K562 (cell line): ENCODE results near the gene DNAJC12. TPM values are rescaled to one million over a fixed set of nuclear protein-coding genes. Genes with fewer than 3 reads are reported as not detected.
A peak's percentile ranks its signal among the peaks of the same experiment; 100 is the strongest.

Experiments
- ELF1 ChIP-seq: fragments of 200-800 bp; sonication (Bioruptor generic); IDR thresholded peaks from 2 replicates; pipeline ENCODE4 v1.6.1; 2016; ENCODE audit warnings: missing genetic modification characterization, missing compliant biosample characterization
- ELF2 ChIP-seq: fragments of 250-450 bp; sonication (Bioruptor Pico); IDR thresholded peaks from 2 replicates; pipeline ENCODE4 v1.5.0; 2021; ENCODE audit warnings: mild to moderate bottlenecking
- ETV5 ChIP-seq: sonication (generic); formaldehyde crosslinking; IDR thresholded peaks from 2 replicates; pipeline ENCODE4 v1.4.0; 2020; ENCODE audit warnings: low read depth, mild to moderate bottlenecking, missing genetic modification reagents
- GABPA ChIP-seq: fragments of 200-800 bp; sonication (Bioruptor generic); conservative IDR thresholded peaks from 2 replicates; pipeline ENCODE4 v1.6.1; 2016; ENCODE audit warnings: low read depth, missing genetic modification characterization, missing compliant biosample characterization
- HNRNPLL ChIP-seq: fragments of 200-400 bp; formaldehyde crosslinking; IDR thresholded peaks from 2 replicates; pipeline ENCODE4 v1.6.1; 2017; ENCODE audit warnings: low read length, low read depth, mild to moderate bottlenecking; ENCODE audit not compliant: poor library complexity, severe bottlenecking
- KDM1A ChIP-seq, 2 experiments: fragments of 450-650 bp; IDR thresholded peaks; 2 replicates each; pipeline ENCODE4 v1.6.1; 2016; ENCODE audit warnings: mild to moderate bottlenecking in 2 of 2
- PCBP1 ChIP-seq: fragments of 200-400 bp; formaldehyde crosslinking; IDR thresholded peaks from 2 replicates; pipeline ENCODE4 v1.6.1; 2018; ENCODE audit warnings: mild to moderate bottlenecking, low read depth, low read length; ENCODE audit not compliant: poor library complexity, severe bottlenecking
- PHTF2 ChIP-seq: fragments of 250-450 bp; sonication (Bioruptor Pico); IDR thresholded peaks from 2 replicates; pipeline ENCODE4 v1.5.0; 2021; ENCODE audit warnings: mild to moderate bottlenecking
- ZNF134 ChIP-seq: fragments of 250-450 bp; sonication (Bioruptor Pico); conservative IDR thresholded peaks from 2 replicates; pipeline ENCODE4 v1.4.0; 2020
- ZNF175 ChIP-seq: fragments of 200-800 bp; sonication (Bioruptor generic); IDR thresholded peaks from 2 replicates; pipeline ENCODE4 v1.6.1; 2016; ENCODE audit warnings: low read depth, mild to moderate bottlenecking, missing genetic modification characterization, missing compliant biosample characterization
- ZNF212 ChIP-seq: fragments of 450-650 bp; formaldehyde crosslinking; IDR thresholded peaks from 2 replicates; pipeline ENCODE4 v1.4.0; 2020; ENCODE audit warnings: mild to moderate bottlenecking
- ZNF583 ChIP-seq: fragments of 250-450 bp; sonication (Bioruptor Pico); IDR thresholded peaks from 2 replicates; pipeline ENCODE4 v1.4.0; 2020
- polyA plus RNA-seq, 8 experiments: library from polyadenylated mRNA; depleted of rRNA in 4 of 8; stranded (reverse) in 5 of 8; unstranded in 3 of 8; fragments of >200 nt; fragmentation: Nextera tagmentation in 2 of 8; fragmentation: Illumina TruSeq in 1 of 8; extraction: Ambion mirVana in 2 of 8; extraction: Trizol in 1 of 8; gene quantifications; 2 replicates each; pipeline versions ENCODE4 v1.2.1 to v1.2.3, GENCODE V29; 2011 to 2014; ENCODE audit warnings: inconsistent platforms in 1 of 8, missing spikeins in 1 of 8
- total RNA-seq, 7 experiments: library from RNA; depleted of rRNA in 6 of 7; stranded (reverse); fragments of >200 nt in 6 of 7; fragmentation: Illumina TruSeq in 2 of 7; extraction: Trizol in 2 of 7; gene quantifications; 2 replicates each; pipeline versions ENCODE4 v1.2.1 to v1.2.3, GENCODE V29; 2011 to 2021; ENCODE audit warnings: low replicate concordance in 1 of 7
- TF ChIP-seq, protein P1 (sequence below): fragments of 200-400 bp; formaldehyde crosslinking; IDR thresholded peaks from 2 replicates; pipeline ENCODE4 v1.6.1; 2017; ENCODE audit warnings: mild to moderate bottlenecking, low read depth, low read length, moderate library complexity
- TF ChIP-seq, protein P2 (sequence below), 2 experiments: fragments of 200-800 bp in 1 of 2; sonication (Bioruptor generic) in 1 of 2; sonication (generic) in 1 of 2; formaldehyde crosslinking in 1 of 2; IDR thresholded peaks in 1 of 2; conservative IDR thresholded peaks in 1 of 2; 2 replicates each; pipeline versions ENCODE4 v1.5.0 to v1.6.1; 2016 to 2020; ENCODE audit warnings: missing compliant biosample characterization in 1 of 2, missing genetic modification characterization in 1 of 2, missing genetic modification reagents in 1 of 2
- TF ChIP-seq, protein P3 (sequence below), 2 experiments: fragments of 450-650 bp; IDR thresholded peaks; 2 replicates each; pipeline ENCODE4 v1.6.1; 2016
- TF ChIP-seq, protein P4 (sequence below): IDR thresholded peaks from 2 replicates; pipeline ENCODE4 v1.6.1; 2016; ENCODE audit warnings: missing genetic modification characterization, missing compliant biosample characterization

DNAJC12 gene
- total and polyA plus RNA-seq, 9 of the 15 experiments (the other 6 are each of a cell fraction or from before 2014, with no cell fraction given): 7.4 to 95.9 (median 68.5) TPM

DNA sequence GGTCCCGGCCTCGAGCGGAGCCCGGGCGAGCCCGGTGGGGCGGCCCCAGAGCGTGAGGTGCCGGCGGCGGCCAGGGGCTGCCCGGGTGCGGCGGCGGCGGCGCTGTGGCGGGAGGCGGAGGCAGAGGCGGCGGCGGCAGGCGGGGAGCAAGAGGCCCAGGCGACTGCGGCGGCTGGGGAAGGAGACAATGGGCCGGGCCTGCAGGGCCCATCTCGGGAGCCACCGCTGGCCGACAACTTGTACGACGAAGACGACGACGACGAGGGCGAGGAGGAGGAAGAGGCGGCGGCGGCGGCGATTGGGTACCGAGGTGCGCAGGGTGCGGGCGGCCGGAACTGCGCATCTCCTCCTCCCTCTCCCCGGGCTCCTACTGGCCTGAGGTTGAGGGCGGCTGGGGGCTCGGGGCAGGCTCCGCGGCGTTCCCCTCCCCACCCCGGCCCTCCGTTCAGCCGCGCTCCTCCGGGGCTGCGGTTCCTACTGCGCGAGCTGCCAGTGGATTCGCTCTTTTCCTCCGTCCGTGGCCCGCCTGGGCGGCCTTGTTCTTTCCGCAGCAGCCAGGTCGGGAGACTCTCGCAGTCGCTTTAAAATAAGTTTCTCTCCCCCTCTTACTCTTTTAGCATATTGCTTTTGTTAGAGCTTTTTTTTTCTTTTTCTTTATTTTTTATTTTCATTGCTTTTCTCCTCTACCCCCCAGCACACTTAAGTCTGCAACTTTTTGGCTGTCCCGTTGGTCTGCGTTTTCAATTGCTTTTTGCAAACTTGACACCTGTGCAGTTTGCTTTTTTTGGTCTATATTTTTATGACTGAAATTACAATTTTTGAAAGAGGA is 47.1 kb upstream of the DNAJC12 start (continued):
- TF ChIP-seq, protein P1, sequence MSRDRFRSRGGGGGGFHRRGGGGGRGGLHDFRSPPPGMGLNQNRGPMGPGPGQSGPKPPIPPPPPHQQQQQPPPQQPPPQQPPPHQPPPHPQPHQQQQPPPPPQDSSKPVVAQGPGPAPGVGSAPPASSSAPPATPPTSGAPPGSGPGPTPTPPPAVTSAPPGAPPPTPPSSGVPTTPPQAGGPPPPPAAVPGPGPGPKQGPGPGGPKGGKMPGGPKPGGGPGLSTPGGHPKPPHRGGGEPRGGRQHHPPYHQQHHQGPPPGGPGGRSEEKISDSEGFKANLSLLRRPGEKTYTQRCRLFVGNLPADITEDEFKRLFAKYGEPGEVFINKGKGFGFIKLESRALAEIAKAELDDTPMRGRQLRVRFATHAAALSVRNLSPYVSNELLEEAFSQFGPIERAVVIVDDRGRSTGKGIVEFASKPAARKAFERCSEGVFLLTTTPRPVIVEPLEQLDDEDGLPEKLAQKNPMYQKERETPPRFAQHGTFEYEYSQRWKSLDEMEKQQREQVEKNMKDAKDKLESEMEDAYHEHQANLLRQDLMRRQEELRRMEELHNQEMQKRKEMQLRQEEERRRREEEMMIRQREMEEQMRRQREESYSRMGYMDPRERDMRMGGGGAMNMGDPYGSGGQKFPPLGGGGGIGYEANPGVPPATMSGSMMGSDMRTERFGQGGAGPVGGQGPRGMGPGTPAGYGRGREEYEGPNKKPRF: no peak
- TF ChIP-seq ELF1 (tag): 0 out of 2 replicates have a peak, but pooled peaks have one; percentile 25
- TF ChIP-seq HNRNPLL: peak; percentile 75
- TF ChIP-seq ELF2 (CRISPR knock-in tag): no peak
- 0 out of 2 replicates have a peak, but pooled peaks have one; percentile 42 for TF ChIP-seq ZNF583 (CRISPR knock-in tag)
- no peak for TF ChIP-seq KDM1A (IDR thresholded peaks at IDR 0.05)
- 0 out of 2 replicates have a peak, but pooled peaks have one; percentile 44 for TF ChIP-seq ZNF175 (CRISPR knock-in tag)
- TF ChIP-seq, protein P2, sequence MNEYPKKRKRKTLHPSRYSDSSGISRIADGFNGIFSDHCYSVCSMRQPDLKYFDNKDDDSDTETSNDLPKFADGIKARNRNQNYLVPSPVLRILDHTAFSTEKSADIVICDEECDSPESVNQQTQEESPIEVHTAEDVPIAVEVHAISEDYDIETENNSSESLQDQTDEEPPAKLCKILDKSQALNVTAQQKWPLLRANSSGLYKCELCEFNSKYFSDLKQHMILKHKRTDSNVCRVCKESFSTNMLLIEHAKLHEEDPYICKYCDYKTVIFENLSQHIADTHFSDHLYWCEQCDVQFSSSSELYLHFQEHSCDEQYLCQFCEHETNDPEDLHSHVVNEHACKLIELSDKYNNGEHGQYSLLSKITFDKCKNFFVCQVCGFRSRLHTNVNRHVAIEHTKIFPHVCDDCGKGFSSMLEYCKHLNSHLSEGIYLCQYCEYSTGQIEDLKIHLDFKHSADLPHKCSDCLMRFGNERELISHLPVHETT (CRISPR knock-in tag; conservative IDR thresholded peaks at IDR 0.05 in 1 of 2, IDR thresholded peaks at IDR 0.05 in 1 of 2): peak in 1 of 2 experiments; percentile 87; a peak in 2 of 4 replicates
- TF ChIP-seq, protein P3, sequence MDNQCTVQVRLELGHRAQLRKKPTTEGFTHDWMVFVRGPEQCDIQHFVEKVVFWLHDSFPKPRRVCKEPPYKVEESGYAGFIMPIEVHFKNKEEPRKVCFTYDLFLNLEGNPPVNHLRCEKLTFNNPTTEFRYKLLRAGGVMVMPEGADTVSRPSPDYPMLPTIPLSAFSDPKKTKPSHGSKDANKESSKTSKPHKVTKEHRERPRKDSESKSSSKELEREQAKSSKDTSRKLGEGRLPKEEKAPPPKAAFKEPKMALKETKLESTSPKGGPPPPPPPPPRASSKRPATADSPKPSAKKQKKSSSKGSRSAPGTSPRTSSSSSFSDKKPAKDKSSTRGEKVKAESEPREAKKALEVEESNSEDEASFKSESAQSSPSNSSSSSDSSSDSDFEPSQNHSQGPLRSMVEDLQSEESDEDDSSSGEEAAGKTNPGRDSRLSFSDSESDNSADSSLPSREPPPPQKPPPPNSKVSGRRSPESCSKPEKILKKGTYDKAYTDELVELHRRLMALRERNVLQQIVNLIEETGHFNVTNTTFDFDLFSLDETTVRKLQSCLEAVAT (IDR thresholded peaks at IDR 0.05): peak in 1 of 2 experiments; percentile 31; a peak in 1 of 4 replicates
- no peak for TF ChIP-seq PHTF2 (CRISPR knock-in tag)
- no peak for TF ChIP-seq ZNF134 (CRISPR knock-in tag)
- TF ChIP-seq ZNF212: no peak
- no peak; the same call in 1 of the 2 replicates for TF ChIP-seq ETV5 (CRISPR knock-in tag)
- peak; percentile 64; the same call in 1 of the 2 replicates for TF ChIP-seq GABPA (tag)
- TF ChIP-seq, protein P4, sequence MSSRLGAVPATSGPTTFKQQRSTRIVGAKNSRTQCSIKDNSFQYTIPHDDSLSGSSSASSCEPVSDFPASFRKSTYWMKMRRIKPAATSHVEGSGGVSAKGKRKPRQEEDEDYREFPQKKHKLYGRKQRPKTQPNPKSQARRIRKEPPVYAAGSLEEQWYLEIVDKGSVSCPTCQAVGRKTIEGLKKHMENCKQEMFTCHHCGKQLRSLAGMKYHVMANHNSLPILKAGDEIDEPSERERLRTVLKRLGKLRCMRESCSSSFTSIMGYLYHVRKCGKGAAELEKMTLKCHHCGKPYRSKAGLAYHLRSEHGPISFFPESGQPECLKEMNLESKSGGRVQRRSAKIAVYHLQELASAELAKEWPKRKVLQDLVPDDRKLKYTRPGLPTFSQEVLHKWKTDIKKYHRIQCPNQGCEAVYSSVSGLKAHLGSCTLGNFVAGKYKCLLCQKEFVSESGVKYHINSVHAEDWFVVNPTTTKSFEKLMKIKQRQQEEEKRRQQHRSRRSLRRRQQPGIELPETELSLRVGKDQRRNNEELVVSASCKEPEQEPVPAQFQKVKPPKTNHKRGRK (tag): peak; percentile 91
- TF ChIP-seq PCBP1: peak; percentile 8
